Activated T-cell treated with anti-CD3 and anti-CD28 coated beads for 4 hours (primary cell): ENCODE data around the gene CCIN.
"Not testable (repeated sequence)": the region's sequence is repeated elsewhere in the genome, so short reads cannot be mapped to it uniquely, and the experiment has no call there.

Experiments
- DNase-seq: peaks from one replicate; pipeline ENCODE4 v3.0.0-alpha.2; 2020

CCIN gene

DNA sequence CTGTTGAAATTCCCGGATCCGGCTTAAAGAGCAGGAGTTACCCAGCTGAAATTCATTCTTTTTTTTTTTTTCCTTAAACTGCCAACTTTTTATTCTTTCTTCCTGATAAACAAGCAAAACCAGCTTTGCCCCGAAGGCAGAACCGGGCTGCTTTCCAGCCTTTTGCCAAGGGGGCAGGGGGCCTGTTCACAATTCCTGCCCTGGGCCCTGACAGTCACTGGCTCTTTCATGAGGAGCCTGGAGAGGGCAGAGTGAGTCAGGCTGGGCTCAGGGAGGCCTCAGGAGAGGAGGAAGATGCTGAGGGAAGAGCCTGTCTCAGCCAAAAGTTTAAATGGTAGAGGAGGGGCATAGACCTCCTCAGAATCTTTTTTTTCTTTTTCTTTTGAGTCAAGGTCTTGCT lies 27.9 kb upstream of the CCIN start:
- no peak for DNase-seq

- DNase-seq = no peak
Measured at GRCh38 chr9:36141761-36142160, 27.4 kb upstream of the CCIN start.

- DNase-seq = no peak
Measured at GRCh38 chr9:36142510-36143244, 26.5 kb upstream of the CCIN start.

- no peak for DNase-seq
Measured at GRCh38 chr9:36143245-36143641, 25.9 kb upstream of the CCIN start.

GRCh38 chr9:36144309-36145232 lies 24.6 kb upstream of the CCIN start:
- DNase-seq = no peak

DNA sequence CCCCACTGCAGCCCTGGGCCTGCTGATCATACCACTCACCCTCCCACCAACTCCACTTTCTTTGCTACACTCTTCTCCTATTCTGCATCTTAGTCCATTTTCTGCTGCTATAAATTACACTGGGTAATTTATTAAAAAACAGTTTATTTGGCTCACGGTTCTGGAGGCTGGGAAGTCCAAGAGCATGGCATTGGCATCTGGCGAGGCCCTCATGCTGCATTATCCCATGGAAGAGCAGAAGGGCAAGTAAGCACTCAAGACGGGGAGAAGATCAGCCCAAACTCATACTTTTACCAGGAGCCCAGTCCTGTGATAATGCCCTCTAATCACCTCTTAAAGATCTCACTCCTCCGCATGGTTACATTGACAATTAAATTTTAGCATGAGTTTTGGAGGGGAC lies 23.2 kb upstream of the CCIN start:
- DNase-seq = no peak

DNA sequence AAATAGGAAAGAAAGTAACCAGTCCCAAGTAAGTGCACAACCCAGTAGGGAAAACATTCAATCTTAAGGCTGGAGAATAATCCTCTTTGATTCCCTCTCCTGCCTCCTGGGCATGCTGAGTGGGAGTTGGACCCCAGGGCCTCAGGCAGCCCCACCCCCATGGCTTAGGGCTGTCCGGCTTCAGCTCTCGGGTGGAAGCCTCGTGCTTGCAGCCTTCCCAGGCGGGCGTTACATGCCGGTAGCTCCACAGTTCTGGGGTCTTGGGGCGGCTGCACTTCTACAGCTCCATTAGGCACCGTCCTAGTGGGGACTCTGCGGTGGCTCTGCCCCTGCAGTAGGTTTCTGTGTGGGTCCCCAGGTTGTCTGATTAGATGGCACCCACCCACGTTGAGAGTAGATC lies 22.5 kb upstream of the CCIN start:
- no peak for DNase-seq

DNA sequence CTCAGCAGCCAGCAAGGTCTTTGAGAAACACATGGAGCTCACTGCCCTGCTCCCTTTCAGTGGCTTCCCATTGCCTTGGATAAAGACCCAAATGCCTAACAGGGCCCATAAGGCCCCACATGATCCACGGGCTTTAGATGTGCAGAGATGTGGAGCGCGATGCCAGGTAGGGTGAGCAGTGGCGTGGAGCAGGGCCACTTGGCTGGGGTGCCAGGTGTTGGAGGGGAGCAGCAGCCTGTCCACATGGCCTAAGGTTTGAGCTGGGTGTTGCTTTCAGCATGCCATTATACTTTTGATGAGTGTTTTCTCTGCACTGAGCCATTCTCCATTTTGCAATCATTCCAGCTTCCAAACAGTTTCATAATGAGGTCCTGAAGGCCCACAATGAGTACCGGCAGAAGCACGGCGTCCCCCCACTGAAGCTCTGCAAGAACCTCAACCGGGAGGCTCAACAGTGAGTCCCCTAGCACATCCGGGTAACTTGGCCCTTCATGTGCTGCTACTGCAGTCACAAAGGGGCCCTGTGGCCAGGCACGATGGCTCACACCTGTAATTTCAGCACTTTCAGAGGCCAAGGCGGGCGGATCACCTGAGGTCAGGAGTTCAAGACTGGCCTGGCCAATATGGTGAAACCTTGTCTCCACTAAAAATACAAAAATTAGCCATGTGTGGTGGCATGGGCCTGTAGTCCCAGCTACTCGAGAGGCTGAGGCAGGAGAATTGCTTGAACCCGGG lies 21.6 kb upstream of the CCIN start:
- no peak for DNase-seq

DNA sequence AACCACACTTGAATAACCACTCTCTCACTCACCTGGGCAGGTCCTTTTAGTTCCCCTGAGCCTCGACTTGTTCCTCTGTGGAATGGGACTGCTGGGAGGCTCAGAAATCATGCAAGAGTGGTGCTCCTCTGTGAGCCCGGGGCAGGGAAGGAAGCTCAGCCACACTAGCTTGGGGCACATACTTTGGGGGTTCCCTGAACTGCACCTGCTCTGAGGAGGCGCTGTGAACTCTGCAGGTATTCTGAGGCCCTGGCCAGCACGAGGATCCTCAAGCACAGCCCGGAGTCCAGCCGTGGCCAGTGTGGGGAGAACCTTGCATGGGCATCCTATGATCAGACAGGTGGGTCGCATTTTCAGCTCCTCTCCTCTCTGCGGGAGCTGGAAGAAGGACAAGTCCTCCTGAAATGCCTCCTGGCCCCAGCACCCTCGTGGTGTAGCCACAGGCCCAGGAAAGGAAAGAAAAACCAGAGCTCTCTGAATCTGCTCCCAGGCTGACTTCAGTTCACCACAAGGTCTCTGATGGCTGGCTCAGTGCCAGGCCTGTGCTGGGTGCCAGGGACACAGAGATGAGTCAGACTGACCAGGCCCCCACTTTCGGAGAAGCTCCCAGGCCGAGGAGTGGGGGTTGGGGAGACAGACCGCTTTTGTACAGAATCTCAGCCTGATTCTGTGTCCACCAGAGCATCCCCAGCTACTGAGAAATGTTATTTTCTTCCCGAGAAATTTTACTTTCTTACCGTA lies 20.7 kb upstream of the CCIN start:
- DNase-seq = peak; percentile 50

- no peak for DNase-seq
Measured at GRCh38 chr9:36149197-36149596, 20.0 kb upstream of the CCIN start.

GRCh38 chr9:36150574-36151315 lies 18.4 kb upstream of the CCIN start:
- no peak for DNase-seq

- peak; percentile 82 for DNase-seq
Measured at GRCh38 chr9:36151316-36152210, 17.6 kb upstream of the CCIN start.

DNA sequence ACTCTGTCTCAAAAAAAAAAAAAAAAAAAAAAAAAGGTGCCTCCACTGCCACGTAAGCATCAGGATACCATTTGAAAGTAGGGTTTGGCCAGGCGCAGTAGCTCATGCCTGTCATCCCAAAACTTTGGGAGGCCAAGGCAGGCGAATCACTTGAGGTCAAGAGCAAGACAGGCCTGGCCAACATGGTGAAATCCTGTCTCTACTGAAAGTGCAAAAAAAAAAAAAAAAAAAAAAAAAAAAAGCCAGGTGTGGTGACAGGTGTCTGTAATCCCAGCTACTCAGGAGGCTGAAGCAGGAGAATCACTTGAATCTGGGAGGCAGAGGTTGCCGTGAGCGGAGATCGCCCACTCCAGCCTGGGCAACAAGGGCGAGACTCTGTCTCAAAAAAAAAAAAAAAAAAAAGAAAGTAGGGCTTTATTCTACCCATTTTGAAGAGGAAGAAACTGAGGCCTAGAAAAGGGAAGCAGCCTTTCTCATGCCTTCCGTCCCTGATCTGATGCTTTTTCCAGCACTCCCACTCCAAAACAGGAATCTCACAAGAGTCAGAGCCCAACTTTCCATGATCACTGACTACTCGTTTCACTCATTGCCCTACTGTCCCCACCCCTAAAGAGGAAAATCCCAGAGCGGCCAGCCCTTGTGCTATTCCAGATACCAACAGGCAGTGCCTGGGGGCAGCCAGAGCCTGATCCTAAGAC lies 16.3 kb upstream of the CCIN start:
- no peak for DNase-seq

GRCh38 chr9:36153746-36154145 lies 15.4 kb upstream of the CCIN start:
- no peak for DNase-seq

- DNase-seq = no peak
Measured at GRCh38 chr9:36154331-36154952, 14.7 kb upstream of the CCIN start.

DNA sequence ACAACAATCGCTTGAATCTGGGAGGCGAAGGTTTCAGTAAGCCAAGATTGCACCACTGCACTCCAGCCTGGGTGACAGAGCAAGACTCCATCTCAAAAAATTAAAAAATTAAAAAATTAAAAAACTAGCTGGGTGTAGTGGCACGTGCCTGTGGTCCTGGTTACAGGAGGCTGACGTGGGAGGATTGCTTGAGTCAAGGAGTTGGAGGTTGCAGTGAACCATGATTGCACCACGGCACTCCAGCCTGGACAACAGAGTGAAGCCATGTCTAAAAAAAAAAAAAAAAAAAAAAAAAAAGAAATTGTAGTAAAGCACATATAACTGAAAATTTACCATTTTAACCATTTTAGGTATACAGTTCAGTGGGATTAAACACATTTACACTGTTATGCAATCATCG lies 13.1 kb upstream of the CCIN start:
- no peak for DNase-seq

- no peak for DNase-seq
Measured at GRCh38 chr9:36158122-36158521, 11.1 kb upstream of the CCIN start.

DNA sequence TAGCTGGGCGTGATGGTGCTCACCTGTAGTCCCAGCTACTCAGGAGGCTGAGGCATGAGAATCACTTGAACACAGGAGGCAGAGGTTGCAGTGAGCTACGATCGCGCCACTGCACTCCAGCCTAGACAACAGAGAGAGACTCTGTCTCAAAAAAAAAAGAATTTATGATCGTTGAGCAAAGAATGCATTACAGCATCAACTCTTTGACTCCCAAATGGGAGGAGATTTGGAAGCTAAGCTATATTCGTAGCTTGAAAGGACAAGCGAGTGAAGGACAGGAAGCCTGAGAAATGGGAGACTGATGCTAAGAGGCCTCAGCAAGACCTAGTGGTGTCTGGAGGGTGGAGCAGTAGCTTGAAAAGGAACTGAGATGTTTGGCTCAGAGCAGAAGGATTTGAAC lies 10.3 kb upstream of the CCIN start:
- no peak for DNase-seq

DNA sequence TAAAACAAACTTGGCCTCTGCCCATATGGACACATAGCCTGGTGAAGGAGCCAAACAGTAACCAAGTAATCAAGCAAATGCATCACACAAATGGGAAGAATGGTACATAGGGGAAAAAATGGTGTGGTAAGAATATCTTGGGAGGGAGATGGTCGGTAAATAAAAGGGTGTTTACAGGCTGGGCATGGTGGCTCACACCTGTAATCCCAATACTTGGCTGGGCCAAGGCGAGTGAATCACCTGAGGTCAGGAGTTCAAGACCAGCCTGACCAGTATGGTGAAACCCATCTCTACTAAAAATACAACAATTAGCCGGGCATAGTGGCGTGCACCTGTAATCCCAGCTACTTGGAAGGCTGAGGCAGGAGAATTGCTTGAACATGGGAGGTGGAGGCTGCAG lies 9.7 kb upstream of the CCIN start:
- not testable (repeated sequence) for DNase-seq

DNA sequence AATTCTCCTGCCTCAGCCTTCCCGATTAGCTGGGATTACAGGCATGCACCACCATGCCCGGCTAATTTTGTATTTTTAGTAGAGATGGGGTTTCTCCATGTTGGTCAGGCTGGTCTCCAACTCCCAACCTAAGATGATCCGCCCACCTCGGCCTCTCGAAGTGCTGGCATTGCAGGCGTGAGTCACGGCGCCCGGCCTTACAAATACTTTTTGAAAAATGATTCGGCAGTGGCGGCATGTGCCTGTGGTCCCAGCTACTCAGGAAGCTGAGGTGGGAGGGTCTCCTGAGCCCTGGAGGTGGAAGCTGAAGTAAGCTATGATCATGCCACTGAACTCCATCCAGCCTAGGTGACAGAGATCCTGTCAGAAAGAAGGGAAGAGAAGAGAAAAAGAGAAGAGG lies 9.1 kb upstream of the CCIN start:
- DNase-seq = not testable (repeated sequence)
